HepG2 (cell line): ENCODE results near the gene TLE7. TPM values are rescaled to one million over a fixed set of nuclear protein-coding genes. Genes with fewer than 3 reads are reported as not detected.

Experiments used
- AKNA ChIP-seq: sonication (generic); formaldehyde crosslinking; IDR thresholded peaks from 2 replicates; pipeline ENCODE4 v1.4.0; 2020; ENCODE audit warnings: missing genetic modification reagents, borderline replicate concordance
- CREM ChIP-seq, 2 experiments: sonication (generic) in 1 of 2; formaldehyde crosslinking in 1 of 2; IDR thresholded peaks; 2 replicates each; pipeline versions ENCODE4 v1.4.0 to v1.6.1; 2016 to 2020; ENCODE audit warnings: antibody characterized with exemption in 1 of 2, mild to moderate bottlenecking in 1 of 2, missing genetic modification reagents in 1 of 2
- GPBP1L1 ChIP-seq: sonication (generic); formaldehyde crosslinking; IDR thresholded peaks from 2 replicates; pipeline ENCODE4 v1.5.0; 2020; ENCODE audit warnings: mild to moderate bottlenecking, missing genetic modification reagents
- HOXA9 ChIP-seq: sonication (generic); formaldehyde crosslinking; IDR thresholded peaks from 2 replicates; pipeline ENCODE4 v1.8.1; 2022; ENCODE audit warnings: missing genetic modification reagents, mild to moderate bottlenecking, moderate library complexity, borderline replicate concordance
- RBFOX2 ChIP-seq: fragments of 200-400 bp; formaldehyde crosslinking; IDR thresholded peaks from 2 replicates; pipeline ENCODE4 v1.6.1; 2017; ENCODE audit warnings: low read depth, mild to moderate bottlenecking, low read length
- SMAD9 ChIP-seq: sonication (generic); formaldehyde crosslinking; IDR thresholded peaks from 2 replicates; pipeline ENCODE4 v1.5.1; 2020; ENCODE audit warnings: mild to moderate bottlenecking, missing genetic modification reagents
- TAF15 ChIP-seq: fragments of 200-400 bp; formaldehyde crosslinking; IDR thresholded peaks from one replicate; pipeline ENCODE4 v1.6.1; 2018; ENCODE audit warnings: mild to moderate bottlenecking, low read depth, low read length; ENCODE audit not compliant: poor library complexity, severe bottlenecking
- TGIF2 ChIP-seq: IDR thresholded peaks from 2 replicates; pipeline ENCODE4 v1.6.1; 2016; ENCODE audit warnings: control low read depth, missing compliant biosample characterization
- UBTF ChIP-seq: sonication (generic); formaldehyde crosslinking; IDR thresholded peaks from 2 replicates; pipeline ENCODE4 v1.4.0; 2020; ENCODE audit warnings: mild to moderate bottlenecking, missing genetic modification reagents
- ZBTB21 ChIP-seq: sonication (generic); formaldehyde crosslinking; IDR thresholded peaks from 2 replicates; pipeline ENCODE4 v1.4.0; 2020; ENCODE audit warnings: missing genetic modification reagents
- ZNF460 ChIP-seq: sonication (generic); formaldehyde crosslinking; IDR thresholded peaks from 2 replicates; pipeline ENCODE4 v1.5.1; 2020; ENCODE audit warnings: missing genetic modification reagents, mild to moderate bottlenecking, borderline replicate concordance
- ZNF773 ChIP-seq: sonication (generic); formaldehyde crosslinking; IDR thresholded peaks from 2 replicates; pipeline ENCODE4 v1.4.0; 2020; ENCODE audit warnings: missing genetic modification reagents, borderline replicate concordance
- ZSCAN9 ChIP-seq: IDR thresholded peaks from 2 replicates; pipeline ENCODE4 v1.6.1; 2016; ENCODE audit warnings: borderline replicate concordance
- polyA plus RNA-seq, 8 experiments: library from polyadenylated mRNA; depleted of rRNA in 3 of 8; stranded (reverse) in 7 of 8; unstranded in 1 of 8; fragments of >200 nt; fragmentation: Illumina TruSeq in 4 of 8; extraction: Trizol in 4 of 8; gene quantifications; 2 replicates each; pipeline versions ENCODE4 v1.2.1 to v1.2.3, GENCODE V29; 2011 to 2016; ENCODE audit warnings: low read depth in 4 of 8, missing spikeins in 1 of 8, mixed read lengths in 1 of 8; ENCODE audit not compliant: insufficient read depth in 1 of 8
- total RNA-seq, 5 experiments: library from RNA; depleted of rRNA; stranded (reverse); fragments of >200 nt; fragmentation: Illumina TruSeq; extraction: Trizol; gene quantifications; 2 replicates each; pipeline ENCODE4 v1.2.3, GENCODE V29; 2016; ENCODE audit warnings: low read depth in 1 of 5
- TF ChIP-seq, protein P1 (sequence below): sonication (generic); formaldehyde crosslinking; IDR thresholded peaks from 2 replicates; pipeline ENCODE4 v1.4.0; 2020; ENCODE audit warnings: missing genetic modification reagents
- TF ChIP-seq, protein P2 (sequence below): sonication (generic); formaldehyde crosslinking; IDR thresholded peaks from 2 replicates; pipeline ENCODE4 v1.8.0; 2022; ENCODE audit warnings: mild to moderate bottlenecking, missing genetic modification reagents

Gene TLE7
- total and polyA plus RNA-seq, 2 of the 13 experiments (the other 11 are each of a cell fraction or from before 2014, with no cell fraction given) = not detected

DNA sequence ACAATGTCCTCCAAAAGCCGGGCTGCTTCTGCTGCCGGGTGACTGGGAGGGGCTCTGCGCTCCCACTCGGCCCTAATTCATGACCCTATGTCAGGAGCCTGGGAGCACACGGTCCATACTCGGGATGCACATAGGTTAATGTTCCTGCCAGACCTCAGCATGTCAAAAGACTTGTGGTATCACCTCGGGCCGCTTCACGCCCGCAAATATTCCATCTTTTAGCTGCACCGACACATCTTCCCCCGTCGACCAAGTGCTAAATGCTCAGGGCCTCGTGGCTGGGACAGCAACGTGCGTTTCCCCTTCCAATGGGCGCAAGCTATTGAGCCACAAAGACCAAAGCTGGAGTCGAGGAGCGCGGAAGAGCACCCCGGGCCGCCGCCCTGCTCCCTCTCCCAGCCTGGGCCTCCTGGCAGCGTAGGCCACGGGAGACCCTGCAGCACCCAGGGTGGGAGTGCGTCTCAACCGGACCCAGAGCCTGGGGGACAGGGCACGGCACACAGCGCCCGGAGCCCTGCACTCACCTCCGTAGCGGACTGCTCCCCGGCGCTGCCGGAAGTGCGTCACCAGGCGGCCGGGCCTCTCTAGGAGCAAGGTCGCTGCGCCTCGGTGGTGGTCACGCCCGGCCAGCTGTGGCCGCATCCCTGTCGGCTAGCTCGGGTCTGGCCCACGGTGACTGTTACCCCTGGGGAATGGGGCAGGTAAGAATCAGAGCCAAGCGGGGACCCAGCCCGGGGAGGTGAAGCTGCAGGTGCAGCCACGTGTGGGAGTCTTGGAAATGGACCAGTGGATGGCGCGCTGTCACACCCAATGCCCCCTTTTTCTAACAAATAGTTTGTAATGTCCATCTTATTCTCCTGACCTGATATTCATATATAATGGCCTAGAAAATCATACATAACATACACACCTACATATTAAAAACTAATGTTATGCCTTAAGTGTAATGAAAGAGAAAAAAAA lies 20.1 kb upstream of the TLE7 start, which contains the start of gene ZNF23 (continued):
- TF ChIP-seq UBTF (CRISPR knock-in tag) (peak; percentile 97), ZSCAN9 (CRISPR knock-in tag) (peak; percentile 91; the same call in 1 of the 2 replicates), GPBP1L1 (CRISPR knock-in tag) (no peak), SMAD9 (CRISPR knock-in tag) (no peak), HOXA9 (CRISPR knock-in tag) (no peak), TGIF2 (CRISPR knock-in tag) (peak; percentile 71; the same call in 1 of the 2 replicates), CREM (IDR thresholded peaks at IDR 0.05) (peak; percentile 98), CREM (CRISPR knock-in tag; IDR thresholded peaks at IDR 0.05) (peak; percentile 93), RBFOX2 (peak; percentile 99), TAF15 (peak; percentile 81), ZNF460 (no peak), ZNF773 (CRISPR knock-in tag) (peak; percentile 87; the same call in 1 of the 2 replicates), ZBTB21 (CRISPR knock-in tag) (peak; percentile 94), AKNA (CRISPR knock-in tag) (0 out of 2 replicates have a peak, but pooled peaks have one; percentile 44)
- TF ChIP-seq, protein P1, sequence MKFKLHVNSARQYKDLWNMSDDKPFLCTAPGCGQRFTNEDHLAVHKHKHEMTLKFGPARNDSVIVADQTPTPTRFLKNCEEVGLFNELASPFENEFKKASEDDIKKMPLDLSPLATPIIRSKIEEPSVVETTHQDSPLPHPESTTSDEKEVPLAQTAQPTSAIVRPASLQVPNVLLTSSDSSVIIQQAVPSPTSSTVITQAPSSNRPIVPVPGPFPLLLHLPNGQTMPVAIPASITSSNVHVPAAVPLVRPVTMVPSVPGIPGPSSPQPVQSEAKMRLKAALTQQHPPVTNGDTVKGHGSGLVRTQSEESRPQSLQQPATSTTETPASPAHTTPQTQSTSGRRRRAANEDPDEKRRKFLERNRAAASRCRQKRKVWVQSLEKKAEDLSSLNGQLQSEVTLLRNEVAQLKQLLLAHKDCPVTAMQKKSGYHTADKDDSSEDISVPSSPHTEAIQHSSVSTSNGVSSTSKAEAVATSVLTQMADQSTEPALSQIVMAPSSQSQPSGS (CRISPR knock-in tag) = peak; percentile 90
- TF ChIP-seq, protein P2, sequence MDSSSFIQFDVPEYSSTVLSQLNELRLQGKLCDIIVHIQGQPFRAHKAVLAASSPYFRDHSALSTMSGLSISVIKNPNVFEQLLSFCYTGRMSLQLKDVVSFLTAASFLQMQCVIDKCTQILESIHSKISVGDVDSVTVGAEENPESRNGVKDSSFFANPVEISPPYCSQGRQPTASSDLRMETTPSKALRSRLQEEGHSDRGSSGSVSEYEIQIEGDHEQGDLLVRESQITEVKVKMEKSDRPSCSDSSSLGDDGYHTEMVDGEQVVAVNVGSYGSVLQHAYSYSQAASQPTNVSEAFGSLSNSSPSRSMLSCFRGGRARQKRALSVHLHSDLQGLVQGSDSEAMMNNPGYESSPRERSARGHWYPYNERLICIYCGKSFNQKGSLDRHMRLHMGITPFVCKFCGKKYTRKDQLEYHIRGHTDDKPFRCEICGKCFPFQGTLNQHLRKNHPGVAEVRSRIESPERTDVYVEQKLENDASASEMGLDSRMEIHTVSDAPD (CRISPR knock-in tag) = no peak; the same call in 1 of the 2 replicates
